CD4-positive, alpha-beta T cell treated with Interleukin-15 for 1 hour (primary cell): ENCODE results near the gene SLC38A3.
"Not testable (repeated sequence)": the region's sequence is repeated elsewhere in the genome, so short reads cannot be mapped to it uniquely, and the experiment has no call there.

Experiments used
- DNase-seq: peaks from one replicate; pipeline ENCODE4 v3.0.0-alpha.2; 2020

SLC38A3 gene

GRCh38 chr3:50235716-50236483, 30.8 kb downstream of the SLC38A3 start, which contains the start of gene GNAI2:
Gene GNAI2, plus strand, starts transcription at chr3:50236204. Its CDS starts 132 bp downstream, at chr3:50236336.
- peak; percentile 99 for DNase-seq

- DNase-seq: no peak
These were observed 31.5 kb downstream of the SLC38A3 start for GRCh38 chr3:50236484-50237132.

- DNase-seq: no peak
These were observed 32.1 kb downstream of the SLC38A3 start for GRCh38 chr3:50237133-50237651.

GRCh38 chr3:50237754-50238548, 32.9 kb downstream of the SLC38A3 start:
- DNase-seq: peak; percentile 87

GRCh38 chr3:50238549-50239026, 33.5 kb downstream of the SLC38A3 start:
- peak; percentile 44 for DNase-seq

GRCh38 chr3:50239649-50240048, 34.6 kb downstream of the SLC38A3 start:
- DNase-seq: no peak

- DNase-seq: no peak
These were observed 36.1 kb downstream of the SLC38A3 start for GRCh38 chr3:50241163-50241562.

GRCh38 chr3:50241713-50242380, 36.8 kb downstream of the SLC38A3 start:
- no peak for DNase-seq

GRCh38 chr3:50242381-50242770, 37.3 kb downstream of the SLC38A3 start:
- DNase-seq: no peak

GRCh38 chr3:50242851-50243542, 37.9 kb downstream of the SLC38A3 start:
- DNase-seq: peak; percentile 85

- DNase-seq: no peak
These were observed 38.4 kb downstream of the SLC38A3 start for GRCh38 chr3:50243543-50243895.

- not testable (repeated sequence) for DNase-seq
These were observed 39.7 kb downstream of the SLC38A3 start for GRCh38 chr3:50244813-50245212.

GRCh38 chr3:50245251-50245745, 40.2 kb downstream of the SLC38A3 start:
- no peak for DNase-seq

GRCh38 chr3:50245831-50246516, 40.9 kb downstream of the SLC38A3 start:
- peak; percentile 90 for DNase-seq

- DNase-seq: peak; percentile 83
These were observed 41.5 kb downstream of the SLC38A3 start for GRCh38 chr3:50246517-50246954.

- no peak for DNase-seq
These were observed 43.3 kb downstream of the SLC38A3 start for GRCh38 chr3:50248387-50248786.

GRCh38 chr3:50249457-50249856, 44.4 kb downstream of the SLC38A3 start:
- DNase-seq: no peak

- DNase-seq: no peak
These were observed 45.4 kb downstream of the SLC38A3 start for GRCh38 chr3:50250514-50250913.

- no peak for DNase-seq
These were observed 46.1 kb downstream of the SLC38A3 start for GRCh38 chr3:50251220-50251619.

- peak; percentile 70 for DNase-seq
These were observed 49.6 kb downstream of the SLC38A3 start for GRCh38 chr3:50254577-50255250.

- no peak for DNase-seq
These were observed 50.2 kb downstream of the SLC38A3 start for GRCh38 chr3:50255251-50255615.
